ENCODE measurements around the gene RAPGEF4. TPM values are rescaled to one million over a fixed set of nuclear protein-coding genes. Genes with fewer than 3 reads are reported as not detected.

The RAPGEF4 gene
- total RNA-seq, 4 donors from 2014 or later: 3.6 to 12.0 (median 6.7) TPM

GRCh38 chr2:172762574-172762973 lies 26.9 kb downstream of the RAPGEF4 start:
- H3K27ac ChIP-seq: no peak overlapping the region
- no peak for TF ChIP-seq CTCF (IDR thresholded peaks at IDR 0.05)
- no peak for TF ChIP-seq EP300 (IDR thresholded peaks at IDR 0.05)
- TF ChIP-seq POLR2A (IDR thresholded peaks at IDR 0.05): no peak
- peaks cover 0 to 25% (median 0%) of the 10 kb centered on the region in 4 donors for H3K9me3 ChIP-seq
- no peak overlapping the region for H3K4me3 ChIP-seq
- DNase-seq (ENCODE audit: low spot score in 2 of 2): no peak
- no peaks in the 10 kb centered on the region for H3K27me3 ChIP-seq
- WGBS, 2 donors: 78 to 86% methylated on average over 2 of the region's 2 CpGs
- H3K36me3 ChIP-seq: no peaks in the 10 kb centered on the region
- H3K4me1 ChIP-seq: no peaks in the 10 kb centered on the region

- no peaks in the 10 kb centered on the region for H3K4me1 ChIP-seq
- H3K27me3 ChIP-seq: no peaks in the 10 kb centered on the region
- 74 to 84% methylated on average over 2 of the region's 2 CpGs for WGBS, 2 donors
- no peak overlapping the region for H3K4me3 ChIP-seq
- no peak for DNase-seq (ENCODE audit: low spot score in 2 of 2)
- no peak overlapping the region for H3K27ac ChIP-seq
- TF ChIP-seq POLR2A (IDR thresholded peaks at IDR 0.05): no peak
- TF ChIP-seq EP300 (IDR thresholded peaks at IDR 0.05): no peak
- TF ChIP-seq CTCF (IDR thresholded peaks at IDR 0.05): no peak
- no peaks in the 10 kb centered on the region for H3K36me3 ChIP-seq
- peaks cover 0 to 25% (median 0%) of the 10 kb centered on the region in 4 donors for H3K9me3 ChIP-seq
These were observed 27.4 kb downstream of the RAPGEF4 start for GRCh38 chr2:172763079-172763478.

- Histone ChIP-seq H3K4me3 (no peak overlapping the region), H3K4me1 (no peaks in the 10 kb centered on the region), H3K27ac (no peak overlapping the region), H3K36me3 (no peaks in the 10 kb centered on the region), H3K9me3 (peaks cover 0 to 16% (median 0%) of the 10 kb centered on the region in 4 donors), H3K27me3 (no peaks in the 10 kb centered on the region)
- WGBS, 2 donors: 90 to 93% methylated on average over 4 of the region's 4 CpGs
- TF ChIP-seq CTCF (IDR thresholded peaks at IDR 0.05) (no peak), POLR2A (IDR thresholded peaks at IDR 0.05) (no peak)
- no peak for DNase-seq (ENCODE audit: low spot score in 2 of 2)
These were observed 30.0 kb downstream of the RAPGEF4 start for GRCh38 chr2:172765662-172766061.

- no peak for DNase-seq (ENCODE audit: low spot score in 2 of 2)
- no peaks in the 10 kb centered on the region for H3K4me1 ChIP-seq
- no peak overlapping the region for H3K4me3 ChIP-seq
- WGBS, 2 donors: 90 to 92% methylated on average over 4 of the region's 4 CpGs
- no peaks in the 10 kb centered on the region for H3K27me3 ChIP-seq
- H3K9me3 ChIP-seq: no peaks in the 10 kb centered on the region
- H3K27ac ChIP-seq: no peak overlapping the region
- H3K36me3 ChIP-seq: no peaks in the 10 kb centered on the region
- no peak for TF ChIP-seq POLR2A (IDR thresholded peaks at IDR 0.05)
- no peak for TF ChIP-seq EP300 (IDR thresholded peaks at IDR 0.05)
- no peak for TF ChIP-seq CTCF (IDR thresholded peaks at IDR 0.05)
These were observed 32.8 kb downstream of the RAPGEF4 start for GRCh38 chr2:172768401-172768800.

- WGBS, 2 donors: 79% methylated on average over 1 of the region's 1 CpG
- H3K4me3 ChIP-seq: no peak overlapping the region
- no peaks in the 10 kb centered on the region for H3K27me3 ChIP-seq
- no peak for TF ChIP-seq EP300 (IDR thresholded peaks at IDR 0.05)
- no peak for TF ChIP-seq POLR2A (IDR thresholded peaks at IDR 0.05)
- no peak for TF ChIP-seq CTCF (IDR thresholded peaks at IDR 0.05)
- H3K27ac ChIP-seq: no peak overlapping the region
- H3K4me1 ChIP-seq: no peaks in the 10 kb centered on the region
- no peaks in the 10 kb centered on the region for H3K9me3 ChIP-seq
- no peak for DNase-seq (ENCODE audit: low spot score in 2 of 2)
- H3K36me3 ChIP-seq: no peaks in the 10 kb centered on the region
These were observed 34.2 kb downstream of the RAPGEF4 start for GRCh38 chr2:172769879-172770278.

All from tibial nerve (tissue), 4 donors.